ENCODE measurements around the gene KDM4C. TPM values are rescaled to one million over a fixed set of nuclear protein-coding genes. Genes with fewer than 3 reads are reported as not detected.
"Not testable (repeated sequence)": the region's sequence is repeated elsewhere in the genome, so short reads cannot be mapped to it uniquely, and the experiment has no call there.

KDM4C gene
- polyA plus RNA-seq, 4 donors = 12.6 to 27.3 (median 18.9) TPM

GRCh38 chr9:6782345-6782744, 24.6 kb downstream of the KDM4C start:
- no peak for FAIRE-seq

GRCh38 chr9:6782981-6783380, 25.2 kb downstream of the KDM4C start:
- DNase-seq (peak; percentile 23 to 34), FAIRE-seq (no peak)

More at GRCh38 chr9:6782345-6782744, 24.6 kb downstream of the KDM4C start:
- Histone ChIP-seq H3K4me3 (ENCODE audit: low read depth in 1 of 3, low read length in 3 of 3) (no peak overlapping the region), H3K27me3 (ENCODE audit: control insufficient read depth in 3 of 3, insufficient read depth in 3 of 3, low read length in 3 of 3) (no peaks in the 10 kb centered on the region), H3K36me3 (ENCODE audit: control insufficient read depth in 3 of 3, insufficient read depth in 2 of 3, low read depth in 1 of 3, low read length in 3 of 3) (peaks cover 0 to 2% (median 0%) of the 10 kb centered on the region in 3 donors), H3K27ac (ENCODE audit: low read depth in 1 of 3, low read length in 2 of 3) (no peak overlapping the region), H3K9me3 (ENCODE audit: control insufficient read depth in 2 of 2, insufficient read depth in 1 of 2, low read depth in 1 of 2, low read length in 1 of 2) (no peaks in the 10 kb centered on the region), H3K4me1 (ENCODE audit: control insufficient read depth in 3 of 3, insufficient read depth in 2 of 3, low read depth in 1 of 3, low read length in 2 of 3) (peaks cover 2 to 40% (median 19%) of the 10 kb centered on the region in 3 donors)
- WGBS, 3 donors = 88 to 96% (median 92%) methylated on average over 6 of the region's 6 CpGs
- no peak for DNase-seq

DNA sequence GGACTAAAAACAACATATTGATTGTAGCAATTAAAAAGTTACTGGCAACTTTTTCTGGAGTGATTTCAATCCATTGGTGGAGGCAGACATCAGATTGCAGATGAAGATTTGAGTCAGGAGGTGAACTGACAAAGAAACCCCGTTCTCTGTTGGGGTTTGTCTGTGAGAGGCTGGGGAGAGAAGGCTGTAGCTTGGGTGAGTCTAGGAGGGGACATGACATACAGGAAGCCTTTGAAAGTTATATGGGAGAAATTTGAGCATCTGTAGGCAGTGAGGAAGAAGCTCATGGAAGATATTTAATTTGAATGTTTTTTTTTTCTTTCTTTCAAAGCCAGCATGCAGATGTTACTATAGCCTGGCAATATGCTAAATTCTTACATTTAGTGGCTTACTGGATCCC, 26.0 kb downstream of the KDM4C start:
- Histone ChIP-seq H3K36me3 (ENCODE audit: control insufficient read depth in 3 of 3, insufficient read depth in 2 of 3, low read depth in 1 of 3, low read length in 3 of 3) (peaks cover 0 to 2% (median 0%) of the 10 kb centered on the region in 3 donors), H3K4me3 (ENCODE audit: low read depth in 1 of 3, low read length in 3 of 3) (no peak overlapping the region), H3K9me3 (ENCODE audit: control insufficient read depth in 2 of 2, insufficient read depth in 1 of 2, low read depth in 1 of 2, low read length in 1 of 2) (no peaks in the 10 kb centered on the region), H3K27me3 (ENCODE audit: control insufficient read depth in 3 of 3, insufficient read depth in 3 of 3, low read length in 3 of 3) (no peaks in the 10 kb centered on the region), H3K27ac (ENCODE audit: low read depth in 1 of 3, low read length in 2 of 3) (no peak overlapping the region), H3K4me1 (ENCODE audit: control insufficient read depth in 3 of 3, insufficient read depth in 2 of 3, low read depth in 1 of 3, low read length in 2 of 3) (peaks cover 2 to 46% (median 21%) of the 10 kb centered on the region in 3 donors)
- DNase-seq (no peak), FAIRE-seq (no peak)
- WGBS, 3 donors = 72 to 82% (median 75%) methylated on average over 1 of the region's 1 CpG

More at GRCh38 chr9:6782981-6783380, 25.2 kb downstream of the KDM4C start:
- no peaks in the 10 kb centered on the region for H3K9me3 ChIP-seq (ENCODE audit: control insufficient read depth in 2 of 2, insufficient read depth in 1 of 2, low read depth in 1 of 2, low read length in 1 of 2)
- no peak overlapping the region for H3K27ac ChIP-seq (ENCODE audit: low read depth in 1 of 3, low read length in 2 of 3)
- peaks cover 2 to 42% (median 21%) of the 10 kb centered on the region in 3 donors for H3K4me1 ChIP-seq (ENCODE audit: control insufficient read depth in 3 of 3, insufficient read depth in 2 of 3, low read depth in 1 of 3, low read length in 2 of 3)
- no peak overlapping the region for H3K4me3 ChIP-seq (ENCODE audit: low read depth in 1 of 3, low read length in 3 of 3)
- 59 to 70% (median 70%) methylated on average over 3 of the region's 3 CpGs for WGBS, 3 donors
- no peaks in the 10 kb centered on the region for H3K27me3 ChIP-seq (ENCODE audit: control insufficient read depth in 3 of 3, insufficient read depth in 3 of 3, low read length in 3 of 3)
- H3K36me3 ChIP-seq (ENCODE audit: control insufficient read depth in 3 of 3, insufficient read depth in 2 of 3, low read depth in 1 of 3, low read length in 3 of 3) = peaks cover 0 to 2% (median 0%) of the 10 kb centered on the region in 3 donors

DNA sequence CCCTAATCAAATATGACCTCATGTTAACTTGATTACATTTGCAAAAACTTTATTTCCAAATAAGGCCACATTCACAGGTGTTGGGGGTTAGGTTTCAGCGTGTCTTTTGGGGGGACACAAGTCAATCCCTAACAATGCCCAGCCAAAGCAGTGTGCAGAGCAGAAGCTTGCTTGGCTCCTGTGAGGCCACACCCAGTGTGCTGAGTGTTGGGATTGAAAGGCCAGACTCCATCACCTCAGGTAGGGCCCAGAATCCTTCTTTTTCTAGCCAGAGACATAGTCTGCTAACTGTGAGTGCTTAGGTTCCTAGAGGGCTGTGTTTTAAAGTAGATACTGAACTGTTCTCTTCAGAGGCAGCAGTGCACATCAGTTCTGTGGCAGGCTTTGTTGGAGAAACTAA, 27.9 kb downstream of the KDM4C start:
- Histone ChIP-seq H3K9me3 (ENCODE audit: control insufficient read depth in 2 of 2, insufficient read depth in 1 of 2, low read depth in 1 of 2, low read length in 1 of 2) (peaks cover 0 to 4% of the 10 kb centered on the region in 2 donors), H3K36me3 (ENCODE audit: control insufficient read depth in 3 of 3, insufficient read depth in 2 of 3, low read depth in 1 of 3, low read length in 3 of 3) (peaks cover 0 to 2% (median 0%) of the 10 kb centered on the region in 3 donors), H3K4me1 (ENCODE audit: control insufficient read depth in 3 of 3, insufficient read depth in 2 of 3, low read depth in 1 of 3, low read length in 2 of 3) (peaks cover 2 to 40% (median 17%) of the 10 kb centered on the region in 3 donors), H3K27ac (ENCODE audit: low read depth in 1 of 3, low read length in 2 of 3) (no peak overlapping the region), H3K27me3 (ENCODE audit: control insufficient read depth in 3 of 3, insufficient read depth in 3 of 3, low read length in 3 of 3) (no peaks in the 10 kb centered on the region), H3K4me3 (ENCODE audit: low read depth in 1 of 3, low read length in 3 of 3) (no peak overlapping the region)
- FAIRE-seq (no peak), DNase-seq (peak in 1 of 2 donors; percentile 37)
- 59 to 76% (median 68%) methylated on average over 1 of the region's 1 CpG for WGBS, 3 donors

DNA sequence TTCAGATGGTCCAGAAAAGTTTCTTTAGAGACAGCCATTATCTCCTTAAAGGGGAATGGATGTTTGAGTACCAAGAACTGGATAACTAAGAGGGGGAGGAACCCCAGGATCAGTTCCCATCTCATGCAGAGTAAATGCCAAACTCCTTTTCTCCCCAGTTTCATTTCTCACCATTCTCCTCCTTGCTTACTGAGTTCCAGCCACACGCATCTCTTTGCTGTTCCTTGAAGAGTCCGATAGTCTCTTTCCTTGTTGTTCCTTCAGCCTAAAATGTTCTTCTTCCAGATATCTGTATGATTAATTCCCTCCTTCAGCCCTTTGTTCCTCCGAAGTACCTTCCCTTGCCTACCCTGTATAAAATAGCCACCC, 30.0 kb downstream of the KDM4C start:
- peaks cover 2 to 36% (median 10%) of the 10 kb centered on the region in 3 donors for H3K4me1 ChIP-seq (ENCODE audit: control insufficient read depth in 3 of 3, insufficient read depth in 2 of 3, low read depth in 1 of 3, low read length in 2 of 3)
- DNase-seq = no peak
- WGBS, 3 donors = 19 to 66% (median 51%) methylated on average over 3 of the region's 3 CpGs
- peak overlapping the region in 1 of 3 donors; percentile 29 for H3K4me3 ChIP-seq (ENCODE audit: low read depth in 1 of 3, low read length in 3 of 3)
- no peaks in the 10 kb centered on the region for H3K27me3 ChIP-seq (ENCODE audit: control insufficient read depth in 3 of 3, insufficient read depth in 3 of 3, low read length in 3 of 3)
- no peak for FAIRE-seq
- H3K9me3 ChIP-seq (ENCODE audit: control insufficient read depth in 2 of 2, insufficient read depth in 1 of 2, low read depth in 1 of 2, low read length in 1 of 2) = peaks cover 0 to 4% of the 10 kb centered on the region in 2 donors
- H3K27ac ChIP-seq (ENCODE audit: low read depth in 1 of 3, low read length in 2 of 3) = peak overlapping the region; percentile 63 to 83 (median 77)
- H3K36me3 ChIP-seq (ENCODE audit: control insufficient read depth in 3 of 3, insufficient read depth in 2 of 3, low read depth in 1 of 3, low read length in 3 of 3) = peaks cover 0 to 5% (median 0%) of the 10 kb centered on the region in 3 donors

DNA sequence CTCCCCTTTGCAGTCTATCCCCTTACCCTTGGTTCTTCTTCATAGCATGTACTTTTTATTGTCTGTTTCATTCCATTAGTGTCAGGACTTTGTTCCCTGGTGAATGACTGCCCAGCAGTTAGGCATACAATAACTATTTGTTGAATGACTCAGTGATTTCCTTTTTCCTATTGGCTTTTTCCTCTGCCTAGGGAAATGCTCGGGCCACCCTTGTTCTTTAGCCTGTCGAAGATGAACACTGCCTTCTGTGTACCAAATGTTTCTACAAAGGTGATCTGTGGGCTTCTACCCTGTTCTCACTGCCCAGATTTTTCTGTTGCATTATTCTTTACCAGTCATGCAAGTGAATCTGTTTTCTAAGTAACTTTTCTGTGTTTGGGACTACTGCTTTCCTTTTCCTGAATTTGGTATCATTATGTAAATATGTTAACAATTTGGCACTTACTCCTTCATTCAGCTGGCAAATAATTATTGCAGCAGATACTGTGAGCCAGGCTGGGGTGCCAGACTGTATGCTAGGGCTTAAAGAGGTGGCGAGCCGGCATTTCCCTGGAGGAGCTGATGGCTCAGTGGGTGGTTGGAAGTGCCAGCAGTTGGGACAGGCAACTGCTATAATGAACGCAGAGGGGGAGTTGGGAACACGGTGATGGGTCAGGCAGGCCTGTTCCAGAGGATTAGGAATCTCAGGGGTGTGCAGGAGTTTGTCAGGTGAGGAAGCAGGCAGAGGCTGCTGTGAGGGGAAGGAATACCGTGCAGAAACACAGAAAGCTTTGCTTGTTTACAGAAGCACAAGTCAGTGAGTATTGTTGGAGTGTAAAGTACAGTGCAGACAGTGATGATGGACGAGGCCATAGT, 30.6 kb downstream of the KDM4C start:
- Histone ChIP-seq H3K36me3 (ENCODE audit: control insufficient read depth in 3 of 3, insufficient read depth in 2 of 3, low read depth in 1 of 3, low read length in 3 of 3) (peaks cover 0 to 6% (median 0%) of the 10 kb centered on the region in 3 donors), H3K9me3 (ENCODE audit: control insufficient read depth in 2 of 2, insufficient read depth in 1 of 2, low read depth in 1 of 2, low read length in 1 of 2) (peaks cover 0 to 4% of the 10 kb centered on the region in 2 donors), H3K4me1 (ENCODE audit: control insufficient read depth in 3 of 3, insufficient read depth in 2 of 3, low read depth in 1 of 3, low read length in 2 of 3) (peaks cover 2 to 34% (median 10%) of the 10 kb centered on the region in 3 donors), H3K27me3 (ENCODE audit: control insufficient read depth in 3 of 3, insufficient read depth in 3 of 3, low read length in 3 of 3) (no peaks in the 10 kb centered on the region), H3K27ac (ENCODE audit: low read depth in 1 of 3, low read length in 2 of 3) (peak overlapping the region; percentile 63 to 83 (median 77)), H3K4me3 (ENCODE audit: low read depth in 1 of 3, low read length in 3 of 3) (peak overlapping the region in 1 of 3 donors; percentile 29)
- DNase-seq (peak; percentile 88 to 90), FAIRE-seq (no peak)
- 26 to 48% (median 38%) methylated on average over 8 of the region's 8 CpGs for WGBS, 3 donors

- H3K4me1 ChIP-seq (ENCODE audit: control insufficient read depth in 3 of 3, insufficient read depth in 2 of 3, low read depth in 1 of 3, low read length in 2 of 3) = peaks cover 2 to 34% (median 10%) of the 10 kb centered on the region in 3 donors
- H3K27me3 ChIP-seq (ENCODE audit: control insufficient read depth in 3 of 3, insufficient read depth in 3 of 3, low read length in 3 of 3); FAIRE-seq; H3K4me3 ChIP-seq (ENCODE audit: low read depth in 1 of 3, low read length in 3 of 3); H3K36me3 ChIP-seq (ENCODE audit: control insufficient read depth in 3 of 3, insufficient read depth in 2 of 3, low read depth in 1 of 3, low read length in 3 of 3); H3K9me3 ChIP-seq (ENCODE audit: control insufficient read depth in 2 of 2, insufficient read depth in 1 of 2, low read depth in 1 of 2, low read length in 1 of 2); DNase-seq: not testable (repeated sequence)
- WGBS, 3 donors = 91 to 96% (median 94%) methylated on average over 6 to 9 of the region's 9 CpGs
- H3K27ac ChIP-seq (ENCODE audit: low read depth in 1 of 3, low read length in 2 of 3) = peak overlapping the region in 2 of 3 donors; percentile 77 to 83
Measured at GRCh38 chr9:6789017-6789338, 31.2 kb downstream of the KDM4C start.

DNA sequence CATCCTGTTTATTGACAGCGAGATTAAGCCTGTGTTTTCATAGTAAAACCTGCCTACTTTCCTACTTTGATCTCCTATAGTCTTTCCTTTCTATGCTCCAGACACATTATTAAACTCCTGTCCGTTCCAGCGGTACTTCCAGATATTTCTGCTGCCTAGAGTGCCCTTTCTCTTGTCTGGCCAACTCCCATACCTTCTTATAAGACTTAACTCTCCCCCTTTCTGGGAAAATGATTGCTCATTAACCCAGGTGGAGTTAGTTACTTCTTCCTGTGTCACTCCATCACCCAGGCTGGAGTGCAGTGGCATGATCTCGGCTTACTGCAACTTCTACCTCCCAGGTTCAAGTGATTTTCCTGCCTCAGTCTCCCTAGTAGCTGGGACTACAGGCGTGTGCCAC, 33.1 kb downstream of the KDM4C start:
- H3K4me1 ChIP-seq (ENCODE audit: control insufficient read depth in 3 of 3, insufficient read depth in 2 of 3, low read depth in 1 of 3, low read length in 2 of 3) = peaks cover 2 to 31% (median 6%) of the 10 kb centered on the region in 3 donors
- H3K36me3 ChIP-seq (ENCODE audit: control insufficient read depth in 3 of 3, insufficient read depth in 2 of 3, low read depth in 1 of 3, low read length in 3 of 3) = peaks cover 0 to 12% (median 2%) of the 10 kb centered on the region in 3 donors
- DNase-seq (peak in 1 of 2 donors; percentile 65), FAIRE-seq (no peak)
- H3K4me3 ChIP-seq (ENCODE audit: low read depth in 1 of 3, low read length in 3 of 3) = no peak overlapping the region
- H3K27me3 ChIP-seq (ENCODE audit: control insufficient read depth in 3 of 3, insufficient read depth in 3 of 3, low read length in 3 of 3) = no peaks in the 10 kb centered on the region
- H3K9me3 ChIP-seq (ENCODE audit: control insufficient read depth in 2 of 2, insufficient read depth in 1 of 2, low read depth in 1 of 2, low read length in 1 of 2) = peaks cover 0 to 4% of the 10 kb centered on the region in 2 donors
- WGBS, 3 donors = 76 to 92% (median 86%) methylated on average over 5 of the region's 5 CpGs
- peak overlapping the region in 1 of 3 donors; percentile 63 for H3K27ac ChIP-seq (ENCODE audit: low read depth in 1 of 3, low read length in 2 of 3)
